GM10266 (cell line): Measurements from ENCODE around the gene ADA.
A peak's percentile ranks its signal among the peaks of the same experiment; 100 is the strongest.
"Not testable (repeated sequence)": the region's sequence is repeated elsewhere in the genome, so short reads cannot be mapped to it uniquely, and the experiment has no call there.

ENCODE experiments used
- DNase-seq: peaks from one replicate; pipeline ENCODE4 v3.0.0; 2012; ENCODE audit errors: extremely low spot score
- TF ChIP-seq, protein P1 (sequence below): IDR thresholded peaks from 2 replicates; pipeline ENCODE4 v1.5.1; 2012; ENCODE audit warnings: mild to moderate bottlenecking, low read depth; ENCODE audit not compliant: control insufficient read depth, insufficient read depth; ENCODE audit errors: missing control alignments

Gene ADA

DNA sequence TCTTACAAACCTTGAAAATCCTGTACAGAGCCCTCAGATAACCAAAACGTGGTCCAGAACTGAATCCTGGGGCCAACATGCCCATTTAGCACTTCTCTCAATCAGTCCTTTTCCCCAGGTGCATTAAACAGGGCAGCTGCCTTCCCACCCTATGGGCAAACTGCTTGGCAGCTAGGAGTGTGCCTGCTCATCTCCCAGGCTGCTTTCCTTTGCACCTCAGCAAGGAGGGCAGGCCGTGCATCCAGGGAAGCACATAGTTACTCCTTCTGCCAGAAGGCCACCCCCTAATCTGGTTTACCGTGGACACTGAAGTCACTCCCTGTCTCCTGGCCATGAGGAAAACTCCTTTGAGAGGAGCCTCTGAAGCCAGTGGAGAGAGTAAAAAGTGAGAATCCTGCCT, 59.1 kb downstream of the ADA start:
- DNase-seq: no peak
- TF ChIP-seq, protein P1, sequence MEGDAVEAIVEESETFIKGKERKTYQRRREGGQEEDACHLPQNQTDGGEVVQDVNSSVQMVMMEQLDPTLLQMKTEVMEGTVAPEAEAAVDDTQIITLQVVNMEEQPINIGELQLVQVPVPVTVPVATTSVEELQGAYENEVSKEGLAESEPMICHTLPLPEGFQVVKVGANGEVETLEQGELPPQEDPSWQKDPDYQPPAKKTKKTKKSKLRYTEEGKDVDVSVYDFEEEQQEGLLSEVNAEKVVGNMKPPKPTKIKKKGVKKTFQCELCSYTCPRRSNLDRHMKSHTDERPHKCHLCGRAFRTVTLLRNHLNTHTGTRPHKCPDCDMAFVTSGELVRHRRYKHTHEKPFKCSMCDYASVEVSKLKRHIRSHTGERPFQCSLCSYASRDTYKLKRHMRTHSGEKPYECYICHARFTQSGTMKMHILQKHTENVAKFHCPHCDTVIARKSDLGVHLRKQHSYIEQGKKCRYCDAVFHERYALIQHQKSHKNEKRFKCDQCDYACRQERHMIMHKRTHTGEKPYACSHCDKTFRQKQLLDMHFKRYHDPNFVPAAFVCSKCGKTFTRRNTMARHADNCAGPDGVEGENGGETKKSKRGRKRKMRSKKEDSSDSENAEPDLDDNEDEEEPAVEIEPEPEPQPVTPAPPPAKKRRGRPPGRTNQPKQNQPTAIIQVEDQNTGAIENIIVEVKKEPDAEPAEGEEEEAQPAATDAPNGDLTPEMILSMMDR: no peak

DNA sequence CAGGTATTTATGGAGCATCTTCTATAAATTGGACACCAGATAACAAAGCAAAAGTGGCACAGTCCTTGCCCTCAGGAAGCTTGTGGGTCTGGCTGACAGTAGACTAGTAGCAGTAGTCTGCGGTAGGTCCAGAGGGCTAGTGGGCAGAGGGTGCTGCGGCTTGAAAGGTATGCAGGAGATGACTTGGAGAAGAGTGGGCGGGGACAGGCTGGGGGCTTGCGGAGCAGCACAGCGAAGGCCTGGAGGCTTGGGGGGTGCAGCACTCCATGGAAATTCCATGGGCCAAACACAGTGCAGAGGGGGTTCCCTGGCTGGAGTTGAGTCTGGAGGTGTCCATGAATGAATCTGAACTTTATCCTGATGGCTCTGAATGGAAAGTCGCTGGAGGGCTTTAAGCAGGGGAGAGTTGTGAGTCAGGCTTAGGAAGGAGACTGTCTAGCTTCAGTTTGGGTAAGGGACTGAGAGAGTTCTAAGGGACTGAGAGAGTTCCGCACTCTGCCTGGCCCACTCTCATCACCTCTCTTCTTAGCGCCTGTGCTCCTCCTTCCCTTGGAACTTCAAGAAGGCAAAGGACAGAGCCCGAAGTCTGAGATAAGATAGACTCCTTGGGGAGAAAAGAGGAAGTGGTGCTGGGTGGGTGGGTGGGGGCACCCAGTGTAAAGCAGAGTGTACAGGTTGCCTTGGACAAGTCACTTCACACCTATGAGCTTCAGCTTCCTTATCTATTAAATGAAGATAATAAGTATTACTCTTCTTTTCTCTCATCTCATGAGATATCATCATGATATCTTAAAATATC, 60.3 kb downstream of the ADA start:
- TF ChIP-seq, protein P1: no peak
- no peak for DNase-seq

DNA sequence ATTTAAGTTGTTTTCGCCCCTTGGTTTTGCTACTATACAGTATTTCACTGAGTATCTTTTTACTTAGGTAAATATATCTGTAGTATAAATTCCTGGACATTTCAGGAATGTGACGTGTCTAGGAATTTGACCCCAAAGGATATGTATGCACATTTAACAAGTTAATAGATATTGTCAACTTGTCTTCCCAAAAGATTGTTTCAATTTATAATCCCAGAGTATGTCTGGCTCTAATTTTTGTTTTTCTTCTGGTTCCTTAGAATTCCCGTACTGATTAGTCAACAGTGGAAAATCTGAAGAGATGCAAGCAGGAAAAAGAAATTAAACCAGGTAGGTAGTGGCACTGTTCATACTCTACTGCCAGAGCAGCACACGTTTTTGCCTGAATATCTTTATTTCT, 62.0 kb downstream of the ADA start:
- DNase-seq: no peak
- TF ChIP-seq, protein P1: no peak

DNA sequence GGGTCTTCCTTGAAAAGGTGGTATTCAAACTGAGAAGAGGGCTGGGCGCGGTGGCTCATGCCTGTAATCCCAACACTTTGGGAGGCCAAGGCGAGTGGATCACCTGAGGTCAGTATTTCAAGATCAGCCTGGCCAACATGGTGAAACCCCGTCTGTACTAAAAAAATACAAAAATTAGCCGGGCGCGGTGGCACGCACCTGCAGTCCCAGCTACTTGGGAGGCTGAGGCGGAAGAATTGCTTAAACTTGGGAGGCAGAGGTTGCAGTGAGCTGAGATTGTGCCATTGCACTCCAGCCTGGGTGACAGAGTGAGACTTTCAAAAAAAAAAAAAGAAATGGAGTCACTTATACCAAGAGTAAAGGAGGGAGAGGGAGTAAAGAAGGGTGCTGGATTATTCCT, 63.2 kb downstream of the ADA start:
- DNase-seq: not testable (repeated sequence)

DNA sequence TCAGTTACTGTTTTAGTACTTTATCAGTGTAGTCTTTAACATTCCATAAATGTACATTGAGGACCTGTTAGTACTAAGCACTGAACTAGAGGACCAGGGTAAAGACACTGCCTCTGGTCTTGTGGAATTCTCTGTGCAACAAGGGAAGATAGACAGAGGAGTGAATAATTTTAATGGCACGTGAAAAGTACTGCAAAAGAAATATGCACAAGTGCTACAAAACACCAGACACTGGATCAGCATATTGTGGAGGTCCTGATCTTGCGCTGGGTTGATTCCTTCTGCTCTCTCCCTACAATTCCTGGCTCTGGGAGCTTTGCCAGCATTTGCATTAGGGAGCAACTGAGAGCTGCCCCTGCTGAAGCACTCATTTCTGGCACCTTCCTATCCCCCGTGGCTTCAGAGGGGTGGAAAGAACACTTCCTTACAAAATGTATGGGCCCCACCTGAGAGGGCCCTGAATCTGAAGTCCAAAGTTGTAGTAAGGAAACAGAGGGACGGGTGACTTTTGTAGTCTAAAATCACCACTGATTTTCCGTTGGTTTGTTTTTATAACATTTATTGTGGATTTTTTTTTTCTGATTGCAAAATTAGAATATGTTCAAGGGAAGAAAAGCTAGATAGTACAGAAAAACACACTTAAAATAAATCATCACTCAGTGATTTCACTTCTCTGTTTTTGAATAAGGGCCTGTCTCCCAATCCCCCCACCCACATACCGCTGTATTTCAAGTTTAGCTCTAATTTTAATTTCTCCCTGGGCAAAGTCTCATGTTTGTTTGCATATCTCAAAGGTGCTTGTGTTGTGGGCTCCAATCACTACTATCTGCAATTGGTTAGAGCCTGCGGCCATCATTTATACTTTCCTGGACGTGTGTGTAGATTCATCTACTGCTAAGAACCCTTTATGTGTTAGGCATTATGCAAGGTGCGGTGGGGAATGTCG, 64.2 kb downstream of the ADA start:
- no peak for DNase-seq
- TF ChIP-seq, protein P1: no peak

DNA sequence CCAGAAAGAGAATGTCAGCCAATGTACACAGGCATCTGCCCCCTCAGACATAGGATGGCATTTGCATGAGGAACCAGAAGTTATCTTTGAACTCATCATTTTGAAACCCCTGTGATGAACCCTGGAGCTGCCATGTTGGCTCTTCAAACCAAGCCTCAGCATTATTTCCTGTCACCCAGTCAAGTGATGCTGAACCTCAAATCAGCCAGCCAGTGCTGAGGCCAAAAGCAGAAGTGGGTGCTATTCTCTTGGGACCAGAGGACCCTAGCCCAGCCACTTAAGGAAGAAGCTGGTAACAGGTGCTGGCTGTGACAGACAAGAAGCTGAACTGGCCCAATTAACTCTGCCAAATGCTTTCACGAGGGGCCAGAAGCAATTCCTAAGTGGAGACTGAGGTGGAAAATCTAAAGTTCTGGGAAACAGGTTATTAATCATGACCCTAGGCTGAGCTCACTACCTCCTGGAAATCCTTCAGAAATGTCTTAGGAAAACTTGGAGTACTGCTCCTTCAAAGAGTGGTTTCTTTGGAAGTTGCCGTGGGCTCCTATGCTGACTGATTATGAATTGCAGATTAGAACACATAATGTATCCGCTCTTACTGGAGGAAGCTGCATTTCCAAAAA, 65.1 kb downstream of the ADA start:
- peak; percentile 39 for DNase-seq
- TF ChIP-seq, protein P1: no peak

DNA sequence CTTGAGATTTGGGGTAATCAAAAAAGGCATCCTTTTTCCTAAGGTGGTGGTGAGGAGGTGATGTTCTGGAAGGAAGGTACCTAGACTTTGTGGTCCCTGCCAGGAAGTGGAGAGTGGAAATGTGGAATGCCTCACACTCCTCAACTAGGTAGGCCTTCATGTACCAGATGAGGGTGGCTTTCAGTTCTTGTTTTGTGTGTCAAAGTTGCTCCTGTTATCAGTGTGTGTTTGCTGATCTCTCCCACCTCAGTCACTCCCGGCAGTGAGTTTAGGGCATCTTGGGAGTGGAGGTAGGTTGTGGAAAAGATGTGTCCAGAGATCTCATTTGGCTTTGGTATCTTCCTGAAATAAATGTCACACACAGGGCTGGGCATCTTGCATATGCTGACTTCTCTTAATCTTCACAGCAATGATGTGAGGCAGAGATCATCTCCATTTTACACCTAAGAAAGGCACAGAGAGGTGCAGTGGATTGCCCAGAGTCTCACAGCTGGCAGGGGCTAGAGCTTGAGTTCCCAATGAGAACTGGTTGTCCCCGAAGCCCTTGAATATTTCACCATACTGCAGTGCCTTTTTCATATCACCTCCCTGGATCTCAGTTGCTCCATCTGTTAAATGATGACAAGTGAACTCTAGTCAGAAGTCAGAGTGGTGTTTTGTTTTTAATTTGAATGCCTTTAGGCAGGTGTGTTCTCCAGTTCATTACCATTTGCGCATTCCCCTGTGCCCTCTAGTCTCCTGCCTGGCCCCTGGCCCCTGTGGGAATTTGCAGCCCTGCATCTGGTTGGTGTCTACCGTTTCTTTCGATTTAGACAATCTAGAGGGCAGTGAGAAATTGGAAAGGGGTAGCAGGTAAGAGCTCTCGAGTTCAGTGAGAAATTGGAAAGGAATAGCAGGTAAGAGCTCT, 66.2 kb downstream of the ADA start:
- no peak for DNase-seq
- TF ChIP-seq, protein P1: no peak
